IMR-90 (cell line): ENCODE results near the gene ADAMTS14. TPM values are rescaled to one million over a fixed set of nuclear protein-coding genes. Genes with fewer than 3 reads are reported as not detected.

ENCODE experiments used
- ATAC-seq: fragments of 200-7000 bp; cut with Tn5 transposase; 2 replicates; pipeline ENCODE4 v1.9.1; 2020; ENCODE audit warnings: low read depth, mild to moderate bottlenecking, moderate library complexity
- BruUV-seq: library from RNA; stranded (reverse); fragments of 400-500 nt; replicated peaks from 2 replicates; lab custom pipeline; 2021; lab: Mats Ljungman, UMichigan
- CTCF ChIA-PET: fragments of 300-600 bp; formaldehyde crosslinking; extraction: SDS; loops from one replicate; lab custom pipeline; 2021; ENCODE audit warnings: antibody characterized with exemption; lab: Yijun Ruan, JAX
- POLR2A ChIA-PET: fragments of 300-600 bp; sonication (Branson Sonifier 250); formaldehyde crosslinking; loops from one replicate; lab custom pipeline; 2022; ENCODE audit warnings: antibody characterized with exemption; ENCODE audit not compliant: unreplicated experiment; lab: Charles Lee
- DNase-seq: peaks from one replicate; pipeline ENCODE4 v3.0.0; 2013
- H2AFZ ChIP-seq: replicated peaks from 2 replicates; pipeline ENCODE3; 2013; ENCODE audit warnings: low read length, mild to moderate bottlenecking; ENCODE audit not compliant: poor library complexity
- H2AK5ac ChIP-seq: 2 replicates; pipeline ENCODE4 v1.6.1; 2013; ENCODE audit warnings: low read depth, low read length, inconsistent platforms
- H2AK9ac ChIP-seq: replicated peaks from 2 replicates; pipeline ENCODE3; 2013; ENCODE audit warnings: mild to moderate bottlenecking, low read depth, low read length, moderate library complexity; ENCODE audit not compliant: poor library complexity
- H2BK120ac ChIP-seq: 2 replicates; pipeline ENCODE4 v1.6.1; 2013; ENCODE audit warnings: low read depth, low read length, inconsistent platforms
- H2BK15ac ChIP-seq: 3 replicates; pipeline ENCODE4 v1.6.1; 2013; ENCODE audit warnings: low read depth, low read length, inconsistent platforms
- H2BK20ac ChIP-seq: 2 replicates; pipeline ENCODE4 v1.6.1; 2013; ENCODE audit warnings: low read depth, mild to moderate bottlenecking, inconsistent platforms, low read length, moderate library complexity
- H2BK5ac ChIP-seq: 2 replicates; pipeline ENCODE4 v1.6.1; 2013; ENCODE audit warnings: mild to moderate bottlenecking, low read depth, low read length, inconsistent platforms; ENCODE audit not compliant: poor library complexity, severe bottlenecking
- H3K14ac ChIP-seq: replicated peaks from 2 replicates; pipeline ENCODE4 v1.6.1; 2013; ENCODE audit warnings: low read depth, low read length, inconsistent platforms
- H3K18ac ChIP-seq: 2 replicates; pipeline ENCODE4 v1.6.1; 2013; ENCODE audit warnings: low read depth, low read length, control low read depth
- H3K23ac ChIP-seq: 2 replicates; pipeline ENCODE4 v1.6.1; 2013; ENCODE audit warnings: low read depth, low read length, inconsistent platforms
- H3K27ac ChIP-seq: 2 replicates; pipeline ENCODE4 v1.5.1; 2013; ENCODE audit warnings: mild to moderate bottlenecking, control low read depth, low read length; ENCODE audit not compliant: insufficient read depth
- H3K27me3 ChIP-seq: 2 replicates; pipeline ENCODE4 v1.6.1; 2013; ENCODE audit warnings: low read length; ENCODE audit not compliant: control insufficient read depth, insufficient read depth
- H3K36me3 ChIP-seq: 2 replicates; pipeline ENCODE4 v1.6.1; 2013; ENCODE audit warnings: low read length, mixed read lengths; ENCODE audit not compliant: control insufficient read depth, insufficient read depth
- H3K4ac ChIP-seq: 2 replicates; pipeline ENCODE4 v1.6.1; 2013; ENCODE audit warnings: low read depth, low read length, inconsistent platforms
- H3K4me1 ChIP-seq: 2 replicates; pipeline ENCODE4 v1.6.1; 2013; ENCODE audit warnings: low read length, mixed read lengths; ENCODE audit not compliant: control insufficient read depth, insufficient read depth
- H3K4me2 ChIP-seq: 2 replicates; pipeline ENCODE4 v1.6.1; 2013; ENCODE audit warnings: low read depth, mild to moderate bottlenecking, control low read depth, low read length, moderate library complexity
- H3K4me3 ChIP-seq: 2 replicates; pipeline ENCODE4 v1.5.1; 2013; ENCODE audit warnings: low read depth, mild to moderate bottlenecking, control low read depth, low read length, moderate library complexity; ENCODE audit not compliant: insufficient read depth
- H3K56ac ChIP-seq: 2 replicates; pipeline ENCODE4 v1.6.1; 2013; ENCODE audit warnings: low read length, inconsistent platforms; ENCODE audit not compliant: insufficient read depth; ENCODE audit errors: extremely low read depth
- H3K79me1 ChIP-seq, 2 experiments: 2 replicates each; pipeline ENCODE4 v1.6.1; 2013; ENCODE audit warnings: low read length in 2 of 2, inconsistent platforms in 1 of 2, low read depth in 1 of 2
- H3K9ac ChIP-seq: 2 replicates; pipeline ENCODE4 v1.6.1; 2013; ENCODE audit warnings: low read depth, low read length, control low read depth
- H3K9me1 ChIP-seq: 2 replicates; pipeline ENCODE4 v1.6.1; 2013; ENCODE audit warnings: low read length, inconsistent platforms; ENCODE audit not compliant: insufficient read depth
- H3K9me3 ChIP-seq: 2 replicates; pipeline ENCODE4 v1.6.1; 2013; ENCODE audit warnings: low read length; ENCODE audit not compliant: control insufficient read depth, insufficient read depth
- H4K20me1 ChIP-seq: 2 replicates; pipeline ENCODE4 v1.6.1; 2013; ENCODE audit warnings: low read length, inconsistent platforms; ENCODE audit not compliant: insufficient read depth
- H4K5ac ChIP-seq: 2 replicates; pipeline ENCODE4 v1.6.1; 2013; ENCODE audit warnings: mild to moderate bottlenecking, low read depth, low read length, control low read depth
- H4K8ac ChIP-seq, 2 experiments: 2 replicates each; pipeline ENCODE4 v1.6.1; 2013; ENCODE audit warnings: low read depth in 2 of 2, low read length in 2 of 2, control low read depth in 1 of 2, inconsistent platforms in 1 of 2
- H4K91ac ChIP-seq: 2 replicates; pipeline ENCODE4 v1.6.1; 2013; ENCODE audit warnings: low read depth, low read length, inconsistent platforms; ENCODE audit not compliant: insufficient read depth
- BHLHE40 ChIP-seq: fragments of 150-350 bp; IDR thresholded peaks from 2 replicates; pipeline ENCODE4 v1.6.1; 2016; ENCODE audit warnings: mild to moderate bottlenecking, low read depth, low read length
- CEBPB ChIP-seq: IDR thresholded peaks from 2 replicates; pipeline ENCODE4 v1.6.1; 2012; ENCODE audit warnings: low read depth, low read length, improper control_type of control experiment
- CHD1 ChIP-seq: IDR thresholded peaks from 2 replicates; pipeline ENCODE4 v1.6.1; 2012; ENCODE audit warnings: low read depth, low read length, improper control_type of control experiment
- CTCF ChIP-seq: conservative IDR thresholded peaks from 2 replicates; pipeline ENCODE4 v1.5.1; 2012; ENCODE audit warnings: mild to moderate bottlenecking, low read depth, low read length, improper control_type of control experiment
- ELK1 ChIP-seq: fragments of 150-350 bp; IDR thresholded peaks from 2 replicates; pipeline ENCODE4 v1.6.1; 2016; ENCODE audit warnings: low read depth, mild to moderate bottlenecking, low read length, moderate library complexity, borderline replicate concordance
- FOS ChIP-seq: fragments of 150-350 bp; IDR thresholded peaks from 2 replicates; pipeline ENCODE4 v1.6.1; 2016; ENCODE audit warnings: low read depth, low read length
- MAZ ChIP-seq: IDR thresholded peaks from 2 replicates; pipeline ENCODE4 v1.6.1; 2012; ENCODE audit warnings: low read depth, mild to moderate bottlenecking, low read length, improper control_type of control experiment, moderate library complexity, borderline replicate concordance
- MXI1 ChIP-seq: IDR thresholded peaks from 2 replicates; pipeline ENCODE4 v1.6.1; 2012; ENCODE audit warnings: low read depth, mild to moderate bottlenecking, low read length, moderate library complexity, borderline replicate concordance
- NFE2L2 ChIP-seq: fragments of 150-350 bp; IDR thresholded peaks from 2 replicates; pipeline ENCODE4 v1.6.1; 2016; ENCODE audit warnings: low read depth, mild to moderate bottlenecking, low read length
- POLR2A ChIP-seq: IDR thresholded peaks from 2 replicates; pipeline ENCODE4 v1.6.1; 2012; ENCODE audit warnings: mild to moderate bottlenecking, low read depth, low read length
- RAD21 ChIP-seq: IDR thresholded peaks from 2 replicates; pipeline ENCODE4 v1.6.1; 2012; ENCODE audit warnings: low read length, improper control_type of control experiment
- RCOR1 ChIP-seq: IDR thresholded peaks from 2 replicates; pipeline ENCODE4 v1.6.1; 2012; ENCODE audit warnings: mild to moderate bottlenecking, low read length, improper control_type of control experiment; ENCODE audit not compliant: insufficient replicate concordance
- RFX5 ChIP-seq: IDR thresholded peaks from 2 replicates; pipeline ENCODE4 v1.8.0; 2012; ENCODE audit warnings: low read depth, mild to moderate bottlenecking, low read length, moderate library complexity
- SMC3 ChIP-seq: fragments of 150-350 bp; IDR thresholded peaks from 2 replicates; pipeline ENCODE4 v1.6.1; 2016; ENCODE audit warnings: low read depth, mild to moderate bottlenecking, antibody characterized with exemption, low read length, moderate library complexity
- USF2 ChIP-seq: fragments of 150-350 bp; IDR thresholded peaks from 2 replicates; pipeline ENCODE4 v1.6.1; 2017; ENCODE audit warnings: mild to moderate bottlenecking, antibody characterized with exemption, low read length, low read depth
- WGBS, 2 experiments: methylation state at CpG; one replicate each; pipeline versions ENCODE4 v1.1.5 to v1.1.7; 2013; ENCODE audit warnings: missing lambda C conversion rate in 2 of 2; ENCODE audit not compliant: insufficient read length in 1 of 2; ENCODE audit errors: extremely low coverage in 2 of 2; 5-methylcytosine and 5-hydroxymethylcytosine counted together
- dilution Hi-C: fragments of 300-500 bp; cut with HindIII; formaldehyde crosslinking; loops from one replicate; pipeline ENCODE4 v1.14.3; 2018; ENCODE audit warnings: low sequenced_read_pairs; ENCODE audit not compliant: unreplicated experiment
- in situ Hi-C: fragments of 300-500 bp; cut with MboI; formaldehyde crosslinking; loops from 3 replicates; pipeline ENCODE4 v1.14.3; 2019; ENCODE audit warnings: low sequenced_read_pairs, inconsistent platforms, mixed read lengths
- intact Hi-C: fragments of 100-400 bp; cut with micrococcal nuclease; formaldehyde crosslinking; loops from 2 replicates; pipeline ENCODE4 v1.10.0; 2022
- polyA plus RNA-seq, 3 experiments: library from polyadenylated mRNA; depleted of rRNA; stranded (reverse); fragments of >200 nt; gene quantifications; 2 replicates each; pipeline ENCODE4 v1.2.3, GENCODE V29; 2012; ENCODE audit warnings: low replicate concordance in 1 of 3
- total RNA-seq: library from RNA; depleted of rRNA; stranded (reverse); fragments of >200 nt; gene quantifications from 2 replicates; pipeline ENCODE4 v1.2.3, GENCODE V29; 2012

The ADAMTS14 gene
- total and polyA plus RNA-seq, 2 of the 4 experiments (the other 2 are of a cell fraction), result under 0.01 to 0.31 TPM

- Histone ChIP-seq H2AFZ (no peak overlapping the region), H2AK9ac (no peak overlapping the region), H3K4me3 (no peak overlapping the region), H3K9me3 (0 out of 2 replicates have a peak, but pooled peaks cover 2% of the 10 kb centered on the region), H3K27me3 (peaks cover 26% of the 10 kb centered on the region), H3K4me1 (no peaks in the 10 kb centered on the region), H3K18ac (no peak overlapping the region), H3K23ac (no peak overlapping the region), H4K8ac (no peak overlapping the region), H4K91ac (no peak overlapping the region), H3K27ac (no peak overlapping the region), H4K20me1 (no peaks in the 10 kb centered on the region), H2BK120ac (no peak overlapping the region), H3K36me3 (no peaks in the 10 kb centered on the region), H2BK20ac (no peak overlapping the region), H3K56ac (no peak overlapping the region), H2BK5ac (no peak overlapping the region), H3K79me1 (no peaks in the 10 kb centered on the region), H4K5ac (no peak overlapping the region), H3K14ac (no peak overlapping the region), H3K4ac (no peak overlapping the region), H3K4me2 (no peak overlapping the region), H2BK15ac (no peak overlapping the region), H3K9ac (no peak overlapping the region), H2AK5ac (no peak overlapping the region), H3K9me1 (no peaks in the 10 kb centered on the region)
- ChIA-PET CTCF (no interaction called here), POLR2A (no interaction called here)
- 43% methylated on average over 2 of the region's 5 CpGs; no CpG with 5 or more reads in 1 of the 2 experiments for WGBS, 2 experiments
- BruUV-seq, result no TSS peak
- in situ Hi-C loops, result no loop called here
- TF ChIP-seq ELK1, result no peak
- TF ChIP-seq SMC3, result no peak
- TF ChIP-seq CTCF, result no peak
- TF ChIP-seq RFX5, result no peak
- no peak for TF ChIP-seq USF2
- TF ChIP-seq MXI1, result no peak
- TF ChIP-seq CHD1, result no peak
- no peak for TF ChIP-seq BHLHE40
- TF ChIP-seq FOS, result no peak
- TF ChIP-seq CEBPB, result no peak
- TF ChIP-seq RAD21, result no peak
- no peak for TF ChIP-seq NFE2L2
- no peak for TF ChIP-seq MAZ
- no peak for TF ChIP-seq RCOR1
- TF ChIP-seq POLR2A, result no peak
- intact Hi-C loops, result no loop called here
- dilution Hi-C loops, result no loop called here
- no peak for ATAC-seq
- DNase-seq, result no peak
Observed at GRCh38 chr10:70791386-70792039, 119.2 kb downstream of the ADAMTS14 start.
